Neuron (in vitro differentiated cells): ENCODE results near the gene DLGAP1.

Source experiments
- H2AFZ ChIP-seq: one replicate; pipeline ENCODE4 v1.6.1; 2013; ENCODE audit warnings: low read depth, mild to moderate bottlenecking, inconsistent platforms, low read length, moderate library complexity
- H3K27me3 ChIP-seq: one replicate; pipeline ENCODE4 v1.6.1; 2013; ENCODE audit warnings: low read length; ENCODE audit not compliant: insufficient read depth
- H3K36me3 ChIP-seq: one replicate; pipeline ENCODE4 v1.6.1; 2013; ENCODE audit warnings: low read length; ENCODE audit not compliant: insufficient read depth
- H3K4me1 ChIP-seq: one replicate; pipeline ENCODE4 v1.6.1; 2013; ENCODE audit warnings: low read length; ENCODE audit not compliant: insufficient read depth
- H3K4me3 ChIP-seq: 2 replicates; pipeline ENCODE4 v1.5.1; 2013; ENCODE audit warnings: mild to moderate bottlenecking, low read length, moderate library complexity
- H3K9me3 ChIP-seq: one replicate; pipeline ENCODE4 v1.6.1; 2013; ENCODE audit warnings: low read length

DLGAP1 gene

DNA sequence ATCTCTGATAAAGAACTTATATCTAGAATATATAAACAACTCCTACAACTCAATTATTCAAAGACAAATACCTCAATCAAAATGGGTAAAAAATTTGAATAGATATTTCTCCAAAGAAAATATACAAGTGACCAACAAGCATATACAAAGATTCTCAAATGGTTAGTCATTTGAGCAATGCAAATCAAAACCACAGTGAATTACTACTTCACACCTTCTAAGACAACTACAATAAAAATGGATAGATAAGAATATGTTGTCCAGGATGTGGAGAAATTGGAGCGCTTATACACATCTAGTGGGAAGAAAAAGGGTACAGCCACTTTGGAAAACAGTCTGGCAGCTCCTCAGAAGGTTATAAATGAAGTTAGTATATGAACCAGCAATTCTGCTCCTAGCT, 672.2 kb downstream of the DLGAP1 start:
- H3K36me3 ChIP-seq = no peaks in the 10 kb centered on the region
- no peaks in the 10 kb centered on the region for H3K9me3 ChIP-seq
- H3K4me3 ChIP-seq = no peak overlapping the region
- H3K27me3 ChIP-seq = no peaks in the 10 kb centered on the region
- H2AFZ ChIP-seq = no peak overlapping the region
- H3K4me1 ChIP-seq = no peaks in the 10 kb centered on the region

DNA sequence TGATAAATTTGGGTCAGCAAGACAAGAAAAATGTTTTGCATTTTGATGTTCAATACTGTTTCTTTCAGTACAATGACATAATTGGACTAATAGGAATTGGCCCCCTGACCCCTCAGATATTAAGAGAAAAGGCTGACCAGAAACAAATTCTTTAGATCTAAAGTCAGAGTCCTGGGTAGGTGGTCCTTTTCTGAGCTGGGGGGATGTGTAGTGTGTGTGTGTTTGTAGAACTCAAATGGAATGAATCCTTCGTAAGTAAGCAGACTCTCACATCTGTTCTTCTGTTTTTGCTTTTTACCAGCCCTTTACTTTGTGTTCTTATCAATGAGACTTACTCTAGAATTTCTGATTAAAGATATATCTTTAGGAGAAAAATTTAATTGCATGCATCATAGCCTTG, 677.4 kb downstream of the DLGAP1 start:
- H3K9me3 ChIP-seq = no peaks in the 10 kb centered on the region
- no peaks in the 10 kb centered on the region for H3K36me3 ChIP-seq
- no peak overlapping the region for H2AFZ ChIP-seq
- H3K4me1 ChIP-seq = no peaks in the 10 kb centered on the region
- no peak overlapping the region for H3K4me3 ChIP-seq
- H3K27me3 ChIP-seq = no peaks in the 10 kb centered on the region

DNA sequence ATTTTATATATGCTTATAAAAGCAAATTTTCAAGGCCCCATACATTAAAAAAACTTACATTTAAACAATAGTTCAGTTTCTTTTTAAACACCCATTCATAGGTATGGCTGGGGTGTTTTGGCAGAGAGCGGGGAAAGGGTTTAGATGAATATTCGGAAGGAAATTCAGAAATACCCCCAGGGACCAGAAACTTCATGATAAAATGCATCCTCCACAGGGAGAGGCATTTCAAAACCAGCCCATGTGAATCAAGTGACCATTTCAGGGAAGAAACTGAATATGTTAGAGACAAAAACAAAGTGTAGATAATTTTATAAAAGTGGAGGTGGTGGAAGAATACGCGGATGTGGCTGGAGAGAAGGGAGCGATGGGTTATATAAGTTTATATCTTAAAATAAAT, 678.0 kb downstream of the DLGAP1 start:
- Histone ChIP-seq H3K4me1 (no peaks in the 10 kb centered on the region), H3K9me3 (no peaks in the 10 kb centered on the region), H2AFZ (no peak overlapping the region), H3K27me3 (no peaks in the 10 kb centered on the region), H3K36me3 (no peaks in the 10 kb centered on the region), H3K4me3 (no peak overlapping the region)

DNA sequence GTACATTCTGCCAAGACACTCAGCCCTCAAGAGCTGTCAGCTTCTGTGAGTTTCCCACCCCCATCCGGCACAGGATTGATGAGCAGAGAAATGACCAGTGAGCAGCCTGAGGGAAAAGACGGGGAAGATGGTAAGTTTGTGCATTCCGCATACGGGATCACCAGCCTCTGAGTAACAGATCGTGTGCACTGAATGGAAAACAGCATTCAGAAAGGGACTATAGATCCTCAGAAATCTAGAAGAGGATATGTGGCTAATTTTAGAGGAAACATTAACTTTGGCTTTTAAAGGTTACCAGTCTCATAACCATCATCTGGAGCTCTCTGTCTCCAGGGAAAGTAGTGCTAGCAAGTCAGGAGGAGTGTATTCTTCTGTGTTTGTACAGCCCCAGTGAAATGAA, 679.1 kb downstream of the DLGAP1 start:
- Histone ChIP-seq H3K9me3 (no peaks in the 10 kb centered on the region), H3K36me3 (no peaks in the 10 kb centered on the region), H3K27me3 (no peaks in the 10 kb centered on the region), H3K4me3 (no peak overlapping the region), H2AFZ (no peak overlapping the region), H3K4me1 (peaks cover 7% of the 10 kb centered on the region)

DNA sequence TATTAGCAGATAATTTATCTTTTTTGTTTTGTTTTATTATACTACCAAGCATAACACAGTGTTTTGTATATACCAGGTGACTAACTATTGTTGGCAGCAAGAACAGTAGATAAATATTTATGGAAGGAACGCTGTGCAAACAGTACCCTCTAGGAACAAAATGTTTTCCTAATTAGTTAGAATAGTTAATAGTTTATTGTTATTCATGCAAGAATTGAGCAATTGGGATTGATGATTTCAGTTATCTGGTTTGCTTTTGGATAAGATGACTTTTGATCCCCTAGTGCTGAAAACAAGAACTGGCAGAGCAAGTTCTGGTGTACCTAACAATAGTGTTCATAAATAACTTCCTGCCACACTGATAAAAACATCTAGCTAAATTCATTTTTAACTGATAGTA, 681.8 kb downstream of the DLGAP1 start:
- no peaks in the 10 kb centered on the region for H3K27me3 ChIP-seq
- H3K4me1 ChIP-seq = peaks cover 7% of the 10 kb centered on the region
- H2AFZ ChIP-seq = no peak overlapping the region

DNA sequence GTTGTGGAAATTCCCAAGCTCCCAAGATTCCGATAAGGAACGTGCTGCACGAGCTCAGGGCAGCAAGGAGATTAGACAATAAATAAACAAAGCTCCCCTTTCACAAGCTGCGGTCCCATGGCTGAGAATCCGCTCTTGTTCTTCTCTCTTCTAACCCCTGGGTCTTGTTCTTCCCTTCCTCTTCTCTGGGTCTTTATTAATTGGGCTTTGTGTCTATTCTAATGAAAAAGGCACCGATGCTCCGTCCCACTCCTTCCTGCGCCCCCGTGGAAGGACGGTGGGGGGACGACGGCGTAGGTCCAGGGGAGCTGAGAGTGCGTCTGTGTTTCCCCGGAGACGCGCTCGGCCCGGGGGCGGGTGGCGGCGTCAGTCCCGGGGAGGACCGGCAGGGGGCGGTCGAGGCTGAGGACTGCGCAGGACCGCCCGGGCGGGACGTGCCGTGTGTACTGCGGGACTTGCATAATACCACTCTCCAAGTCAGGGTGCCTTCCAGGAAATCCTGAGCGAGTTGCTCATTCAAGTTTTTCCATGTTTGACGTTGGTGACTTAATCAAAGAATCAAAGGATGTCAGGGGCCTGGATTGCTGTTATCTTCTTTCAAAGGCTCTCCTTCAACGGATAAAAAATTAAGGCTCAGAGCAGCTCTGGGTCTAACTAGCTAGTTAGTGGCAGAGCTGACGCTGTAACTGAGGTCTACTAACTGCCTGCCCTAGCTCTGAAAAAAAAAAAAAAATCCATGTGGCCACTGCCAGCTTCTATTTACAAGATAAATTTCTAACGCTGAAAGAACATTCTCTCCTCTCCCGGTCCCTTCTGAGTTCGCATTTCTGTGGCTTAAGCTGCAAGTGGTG, 683.8 kb downstream of the DLGAP1 start:
- peak overlapping the region; percentile 45 for H3K4me3 ChIP-seq
- no peaks in the 10 kb centered on the region for H3K36me3 ChIP-seq
- no peaks in the 10 kb centered on the region for H3K27me3 ChIP-seq
- peaks cover 7% of the 10 kb centered on the region for H3K4me1 ChIP-seq
- peak overlapping the region; percentile 80 for H2AFZ ChIP-seq
- no peaks in the 10 kb centered on the region for H3K9me3 ChIP-seq

More for the DNA sequence above, 681.8 kb downstream of the DLGAP1 start:
- Histone ChIP-seq H3K36me3 (no peaks in the 10 kb centered on the region), H3K9me3 (no peaks in the 10 kb centered on the region), H3K4me3 (no peak overlapping the region)

DNA sequence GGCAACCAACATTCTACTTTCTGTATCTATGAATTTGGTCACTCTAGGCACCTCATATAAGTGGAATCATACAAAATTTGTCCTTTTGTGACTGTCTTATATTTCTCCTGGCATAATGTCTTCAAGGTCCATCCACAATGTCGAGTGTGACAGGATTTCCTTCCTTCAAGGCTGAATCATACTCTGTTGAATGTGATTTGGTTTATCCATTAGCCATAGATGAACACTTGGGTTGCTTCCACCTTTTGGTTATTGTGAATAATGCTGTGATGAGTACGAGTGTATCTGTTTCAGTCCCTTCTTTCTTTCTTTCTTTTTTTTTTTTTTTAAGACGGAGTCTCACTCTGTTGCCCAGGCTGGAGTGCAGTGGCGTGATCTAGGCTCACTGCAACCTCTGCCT, 693.8 kb downstream of the DLGAP1 start:
- Histone ChIP-seq H3K27me3 (no peaks in the 10 kb centered on the region), H2AFZ (no peak overlapping the region), H3K4me3 (no peak overlapping the region), H3K9me3 (peaks cover 4% of the 10 kb centered on the region), H3K4me1 (no peaks in the 10 kb centered on the region), H3K36me3 (no peaks in the 10 kb centered on the region)

DNA sequence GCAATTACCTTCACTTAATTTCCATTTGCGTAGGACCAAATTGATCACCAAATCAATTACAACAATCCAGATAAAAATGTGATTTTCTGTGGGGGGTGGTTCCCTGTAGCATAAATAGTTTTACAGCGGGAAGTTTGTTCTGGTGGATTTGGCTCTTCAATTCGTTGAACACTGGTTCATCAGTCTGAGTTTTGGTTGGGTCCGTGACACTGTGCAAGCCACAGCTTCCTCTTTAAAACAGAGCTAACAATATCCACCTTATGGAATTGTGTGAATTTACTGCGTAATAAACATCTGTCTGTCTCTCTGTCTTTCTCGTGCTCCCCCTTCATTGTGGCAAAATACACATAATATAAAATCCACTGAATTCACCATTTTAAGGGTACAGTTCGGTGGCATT, 694.4 kb downstream of the DLGAP1 start:
- Histone ChIP-seq H3K36me3 (no peaks in the 10 kb centered on the region), H3K27me3 (no peaks in the 10 kb centered on the region), H3K9me3 (peaks cover 4% of the 10 kb centered on the region), H2AFZ (no peak overlapping the region), H3K4me3 (no peak overlapping the region), H3K4me1 (no peaks in the 10 kb centered on the region)

DNA sequence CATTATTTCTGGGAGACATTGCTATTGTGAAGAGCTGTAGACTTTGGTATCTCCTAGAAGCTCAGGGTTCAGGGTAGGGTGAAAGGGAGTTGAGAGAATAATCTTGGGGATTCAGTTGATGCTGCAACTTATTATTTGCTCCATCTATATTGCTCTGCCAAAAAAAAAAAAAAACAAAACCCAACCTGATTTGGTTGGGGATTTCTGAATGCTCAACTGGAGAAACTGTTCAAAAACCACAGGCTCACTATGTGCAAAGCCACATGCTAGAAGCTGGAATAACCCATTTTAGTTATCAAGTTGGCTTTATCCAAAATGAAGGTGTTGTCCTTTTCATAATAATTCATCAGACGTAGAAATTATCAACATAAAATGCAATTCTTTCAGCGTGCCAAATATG, 696.0 kb downstream of the DLGAP1 start:
- H3K4me1 ChIP-seq = no peaks in the 10 kb centered on the region
- no peak overlapping the region for H2AFZ ChIP-seq
- H3K4me3 ChIP-seq = no peak overlapping the region
- no peaks in the 10 kb centered on the region for H3K36me3 ChIP-seq
- peaks cover 2% of the 10 kb centered on the region for H3K9me3 ChIP-seq
- H3K27me3 ChIP-seq = no peaks in the 10 kb centered on the region

DNA sequence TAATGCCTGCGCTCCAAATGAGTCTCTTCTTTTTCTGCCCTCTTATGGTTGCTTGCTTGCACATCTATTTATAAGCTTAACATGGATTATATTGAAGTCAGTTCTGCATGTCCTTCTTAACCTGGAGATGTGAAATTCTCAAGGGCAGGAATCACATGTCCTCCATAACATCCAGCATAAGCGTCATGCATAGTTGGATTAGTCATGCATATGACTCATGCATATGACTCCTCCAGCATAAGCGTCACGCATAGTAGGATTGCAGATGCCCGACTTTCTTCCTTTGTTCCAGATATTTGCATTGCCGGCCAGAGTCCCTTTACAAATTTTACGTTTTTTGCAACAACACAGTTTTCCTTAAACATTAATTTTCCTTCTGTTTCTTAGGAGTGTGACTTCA, 696.6 kb downstream of the DLGAP1 start:
- Histone ChIP-seq H3K4me3 (no peak overlapping the region), H3K4me1 (no peaks in the 10 kb centered on the region), H3K36me3 (no peaks in the 10 kb centered on the region), H3K27me3 (no peaks in the 10 kb centered on the region), H2AFZ (no peak overlapping the region), H3K9me3 (peaks cover 2% of the 10 kb centered on the region)

DNA sequence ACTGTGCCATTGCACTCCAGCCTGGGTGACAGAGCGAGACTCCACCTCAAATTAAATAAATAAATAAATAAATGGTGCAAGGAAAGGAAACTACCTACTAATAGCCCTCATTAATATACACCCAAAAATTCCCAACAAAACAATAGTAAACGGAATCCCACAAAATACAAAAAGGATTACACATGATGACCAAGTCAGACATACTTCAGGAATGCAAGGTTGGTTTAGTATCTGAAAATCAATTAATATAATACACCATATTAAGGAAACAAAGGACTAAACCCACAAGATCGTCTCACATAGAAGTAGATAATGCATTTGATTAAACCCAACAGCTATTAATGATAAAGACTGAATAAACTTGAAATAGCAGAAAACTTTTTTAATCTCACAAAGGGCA, 697.7 kb downstream of the DLGAP1 start:
- Histone ChIP-seq H3K36me3 (no peaks in the 10 kb centered on the region), H3K27me3 (no peaks in the 10 kb centered on the region), H3K9me3 (peaks cover 2% of the 10 kb centered on the region), H3K4me1 (no peaks in the 10 kb centered on the region), H2AFZ (no peak overlapping the region), H3K4me3 (no peak overlapping the region)

DNA sequence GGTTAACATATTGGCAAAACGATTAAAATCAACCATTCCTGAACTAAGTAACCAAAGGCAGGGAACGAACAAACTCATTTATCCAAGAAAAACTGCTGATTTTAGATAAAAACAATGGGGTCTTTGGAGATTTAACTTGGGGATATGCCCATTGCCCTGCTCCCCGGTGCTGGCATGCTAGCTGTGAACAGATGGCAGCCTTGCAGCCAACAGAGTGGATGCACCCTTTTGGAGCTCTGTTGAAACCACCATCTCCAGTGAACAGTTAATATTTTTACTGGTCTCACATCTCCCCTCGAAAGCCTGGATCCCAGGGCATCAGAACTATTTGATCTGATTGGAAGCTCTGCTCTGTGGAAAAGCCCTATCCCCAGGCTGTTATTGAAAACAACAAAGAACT, 702.0 kb downstream of the DLGAP1 start:
- Histone ChIP-seq H3K36me3 (no peaks in the 10 kb centered on the region), H2AFZ (no peak overlapping the region), H3K9me3 (peaks cover 2% of the 10 kb centered on the region), H3K4me1 (no peaks in the 10 kb centered on the region), H3K4me3 (no peak overlapping the region), H3K27me3 (no peaks in the 10 kb centered on the region)

DNA sequence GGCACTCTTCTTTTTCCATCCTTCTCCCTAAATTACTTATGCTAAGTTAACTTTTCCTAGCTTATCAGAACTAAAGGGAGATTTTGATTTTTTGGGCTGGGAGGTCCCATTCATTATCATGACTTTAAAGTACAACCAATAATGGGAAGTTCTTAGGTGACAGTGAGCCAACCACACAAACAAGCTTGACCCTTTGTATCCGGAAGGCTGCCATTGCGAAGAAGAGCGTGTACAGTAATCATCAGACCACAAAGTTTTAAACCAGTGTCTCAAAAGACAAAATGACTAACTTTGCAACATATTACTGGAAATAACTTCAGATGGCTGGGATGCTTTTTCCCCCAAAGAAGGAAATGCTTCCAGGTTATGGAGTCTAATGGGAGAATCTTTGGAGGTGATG, 707.0 kb downstream of the DLGAP1 start:
- Histone ChIP-seq H3K36me3 (no peaks in the 10 kb centered on the region), H3K27me3 (no peaks in the 10 kb centered on the region), H3K9me3 (no peaks in the 10 kb centered on the region), H3K4me3 (no peak overlapping the region), H3K4me1 (no peaks in the 10 kb centered on the region), H2AFZ (no peak overlapping the region)
